Stimulated activated naive CD4-positive, alpha-beta T cell (primary cell): ENCODE data around the gene NUDCD3.

Source experiments
- DNase-seq, 6 experiments: peaks; one replicate each; lab custom pipeline; 2025; lab: John Stamatoyannopoulos, UW

NUDCD3 gene

DNA sequence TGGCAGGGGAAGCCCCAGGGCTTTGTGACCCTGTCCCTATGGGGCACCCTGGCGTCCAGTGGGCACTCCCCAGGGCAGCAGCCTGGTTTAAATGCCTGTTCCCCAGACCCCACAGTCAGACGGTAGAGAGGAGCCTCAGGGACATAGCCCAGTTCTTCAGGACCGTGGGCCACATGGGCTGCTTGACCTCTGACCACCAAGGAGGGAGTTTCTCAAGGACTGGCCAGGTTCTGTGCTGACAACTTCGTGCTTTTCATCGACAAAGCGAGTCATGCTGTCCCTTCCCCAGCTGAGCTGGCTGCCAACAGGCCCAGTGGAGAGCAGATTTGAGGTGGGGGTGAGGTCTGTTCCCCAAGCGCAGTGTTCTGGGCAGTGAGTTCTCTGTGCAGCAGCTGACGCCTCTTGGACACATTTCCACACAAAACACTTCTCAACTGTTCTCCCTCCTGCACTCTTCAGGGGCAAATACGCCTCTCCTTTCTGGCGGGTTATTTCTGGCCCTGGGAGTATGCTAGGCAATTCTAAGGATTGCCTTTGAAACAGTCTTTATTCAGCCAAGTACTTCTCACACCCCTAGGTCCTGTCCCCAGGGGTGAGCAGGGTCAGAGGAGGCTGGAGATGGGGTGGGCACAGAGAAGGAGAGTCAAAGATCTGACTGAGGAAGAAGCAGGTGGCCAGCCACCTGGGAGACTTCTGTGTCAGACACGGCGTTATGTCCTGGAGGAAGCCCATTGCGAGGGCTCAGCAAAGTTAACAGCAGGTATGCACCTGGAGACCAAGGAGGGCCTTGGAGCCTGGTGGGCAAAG is 107.8 kb downstream of the NUDCD3 start:
- no peak for DNase-seq

DNA sequence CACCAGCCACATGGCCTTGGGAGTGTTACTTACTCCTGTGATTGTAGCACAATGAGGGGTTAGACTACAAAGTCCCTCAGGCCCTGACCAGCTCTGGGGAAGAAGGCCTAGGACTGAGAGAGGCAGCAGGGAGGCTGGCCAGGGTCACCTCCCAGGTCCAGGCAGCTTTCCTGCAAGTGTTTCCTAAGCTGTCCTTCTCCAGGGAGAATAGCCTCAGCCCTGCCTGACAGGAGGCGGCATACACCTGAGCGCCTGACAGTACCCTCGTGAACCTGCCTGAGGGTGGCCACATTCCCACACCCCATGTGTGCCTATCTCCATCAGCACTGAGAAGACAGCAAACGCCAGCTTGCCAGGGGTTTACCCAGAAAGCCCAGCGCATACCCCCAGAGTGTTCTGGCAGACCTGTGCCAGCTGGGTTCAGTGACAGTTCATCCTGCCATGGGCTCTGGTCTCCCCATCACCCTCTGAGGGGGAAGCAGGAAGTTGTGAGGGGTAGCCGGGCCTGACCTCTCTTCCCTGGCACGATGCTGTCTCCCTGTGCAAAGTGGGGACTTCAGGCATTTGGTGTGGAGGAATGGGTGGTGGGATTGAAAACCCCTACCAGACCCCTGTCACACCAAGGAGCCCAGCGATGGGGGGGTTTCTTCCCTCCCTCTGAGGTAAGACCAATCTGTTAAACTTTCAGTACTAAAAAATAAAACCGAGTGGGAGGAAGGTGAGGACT is 108.8 kb downstream of the NUDCD3 start:
- no peak for DNase-seq

DNA sequence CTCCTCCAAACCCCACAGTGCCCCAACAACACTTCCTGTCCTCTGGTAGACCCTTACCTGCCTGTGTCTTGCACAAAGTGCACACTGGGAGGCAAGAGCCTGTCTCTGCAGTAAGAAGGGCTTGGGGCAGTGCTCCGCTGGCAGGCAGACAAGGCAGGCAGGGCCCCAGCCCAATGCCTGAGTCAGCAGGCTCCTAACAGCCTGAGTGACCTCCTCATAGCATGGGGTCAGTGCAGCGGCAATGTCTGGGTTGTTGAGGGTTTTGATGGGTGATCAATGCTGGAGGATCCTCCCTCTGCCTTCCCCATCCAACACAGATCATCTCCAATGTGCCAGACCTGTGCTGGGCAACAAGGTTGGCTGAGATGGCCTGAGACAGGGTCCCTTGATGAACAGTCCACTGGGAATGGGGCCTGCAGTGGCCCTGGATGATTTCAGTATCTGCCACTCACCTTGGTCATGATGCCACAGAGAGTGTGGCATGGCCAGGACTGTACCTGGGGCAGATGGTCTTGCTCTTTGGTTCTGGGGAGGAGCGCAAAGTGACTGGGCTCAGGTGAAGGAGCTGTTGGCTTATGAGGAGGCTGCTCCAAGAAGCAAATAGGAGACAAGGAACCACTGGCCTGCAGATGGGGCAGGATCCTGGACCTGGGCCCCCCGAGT is 109.5 kb downstream of the NUDCD3 start:
- no peak for DNase-seq

DNA sequence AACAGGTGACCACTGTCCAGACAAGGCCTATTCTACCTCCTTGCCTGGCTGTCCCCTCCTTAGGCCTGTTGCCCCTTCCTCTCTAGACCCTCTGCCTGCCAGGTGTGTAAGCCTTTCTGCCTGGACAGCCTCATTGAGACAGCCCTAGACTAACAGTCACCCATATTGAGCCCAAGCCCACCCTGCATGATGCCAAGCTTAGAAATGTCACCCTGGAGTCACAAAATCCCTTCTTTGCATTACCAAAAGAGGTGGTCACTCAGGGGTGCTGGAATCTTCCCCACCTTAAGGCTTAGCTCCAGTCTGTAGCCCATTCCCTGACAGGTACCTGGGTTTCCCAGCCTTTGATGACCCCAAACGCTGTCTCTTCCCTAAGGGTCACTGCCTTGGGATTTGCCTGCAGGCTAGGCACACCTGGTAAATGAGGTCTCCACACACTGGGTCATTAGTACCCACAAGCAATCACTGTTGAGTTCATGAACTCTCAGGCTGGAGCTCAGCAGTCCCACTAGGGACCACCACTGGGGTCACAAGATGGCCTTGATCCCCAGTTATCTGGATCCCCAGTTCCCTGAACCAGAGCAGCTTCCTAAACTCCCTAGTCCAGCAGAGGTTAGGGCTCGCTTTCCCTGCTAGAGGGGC is 110.1 kb downstream of the NUDCD3 start:
- DNase-seq = no peak

DNA sequence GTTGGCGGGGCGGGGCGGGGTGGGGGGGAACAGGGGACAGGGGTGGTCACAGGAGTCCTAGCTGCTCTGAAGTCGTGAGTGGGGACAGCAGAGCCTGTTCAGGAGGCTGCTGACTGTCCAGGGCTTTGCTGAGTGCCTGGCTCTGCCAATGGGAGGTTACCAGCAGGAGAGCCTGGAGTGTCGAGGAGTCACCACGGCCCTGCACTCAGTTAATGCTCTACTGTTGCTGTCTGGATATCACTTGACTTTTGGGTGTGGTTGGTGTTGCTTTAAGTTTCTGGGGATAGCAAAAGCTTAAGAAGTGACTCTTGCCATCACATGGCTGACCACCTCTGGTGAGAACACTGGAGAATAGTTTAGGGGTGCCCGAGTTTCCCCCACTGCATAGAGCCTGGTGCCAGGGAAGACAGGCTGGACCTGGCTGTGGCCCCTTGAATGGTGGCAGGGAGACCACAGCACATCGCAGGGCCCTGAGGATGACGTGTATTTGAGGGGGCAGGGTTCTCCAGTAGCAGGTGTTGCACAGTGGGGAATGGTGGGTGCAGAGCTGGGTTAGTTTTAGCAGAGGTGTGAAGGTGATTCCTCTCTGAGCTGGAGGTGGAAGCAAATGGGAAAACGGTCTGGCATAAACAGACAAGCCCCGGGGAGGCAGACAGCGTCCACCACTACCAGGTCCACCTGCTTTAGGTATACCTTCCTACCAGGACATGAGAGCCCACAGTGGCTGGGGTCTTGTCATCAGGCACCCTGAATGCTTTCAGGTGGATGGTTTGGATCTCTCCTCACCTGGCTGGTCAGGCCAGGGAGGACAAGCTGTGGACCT is 110.9 kb downstream of the NUDCD3 start:
- DNase-seq = no peak

DNA sequence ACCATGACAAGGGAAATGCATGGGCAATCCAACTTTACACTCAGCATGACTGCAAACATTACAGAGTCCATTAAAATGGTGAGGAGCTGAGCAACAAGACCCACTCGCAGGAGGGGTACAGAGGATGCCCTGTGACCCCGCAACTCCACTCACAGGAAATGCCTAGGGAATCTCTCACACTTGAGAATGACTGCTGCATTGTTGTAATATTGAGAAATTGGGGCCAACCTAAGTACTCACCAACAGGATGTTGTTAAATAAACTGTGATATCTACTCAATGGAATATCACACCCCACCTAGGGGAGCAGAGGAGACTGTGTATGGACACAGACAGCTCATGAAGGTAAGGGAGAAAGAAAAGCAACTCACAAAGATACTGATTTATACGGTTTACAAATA is 111.7 kb downstream of the NUDCD3 start:
- DNase-seq = no peak

DNA sequence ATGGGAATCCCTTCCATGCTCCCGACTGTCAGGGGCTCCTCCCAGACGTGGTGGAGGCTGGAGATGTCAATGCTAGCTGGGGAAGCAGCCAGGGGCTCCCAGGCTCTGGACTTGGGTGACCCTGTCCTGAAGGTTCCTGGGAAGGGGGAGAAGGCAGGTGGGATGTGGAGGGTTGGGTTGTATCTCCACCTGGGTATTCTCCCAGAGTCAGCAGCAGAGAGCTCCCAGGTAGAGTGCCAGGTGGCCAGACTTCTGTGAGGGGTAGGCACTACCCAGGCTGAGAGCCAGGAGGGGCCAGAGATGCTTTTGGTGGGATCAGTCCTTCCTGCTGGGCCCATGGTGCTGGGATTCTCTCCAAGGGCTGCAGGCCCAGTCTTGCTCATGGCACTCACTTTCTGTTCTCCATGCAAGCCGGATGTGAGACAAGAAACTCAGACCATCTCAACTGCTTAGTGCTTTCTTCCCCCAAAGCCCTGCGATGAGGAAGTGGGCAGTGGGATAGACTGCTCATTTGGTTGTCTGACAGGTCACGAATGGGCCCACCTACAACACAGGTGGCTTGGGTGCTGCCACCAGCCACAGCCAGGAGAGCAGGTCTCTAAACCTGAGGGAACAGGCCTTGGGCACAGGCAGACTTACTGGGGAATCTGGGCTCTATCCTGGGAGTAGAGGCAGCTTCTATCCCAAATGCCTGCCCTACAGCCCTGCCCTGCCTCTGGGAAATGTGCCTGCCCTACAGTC is 112.6 kb downstream of the NUDCD3 start:
- DNase-seq = no peak

DNA sequence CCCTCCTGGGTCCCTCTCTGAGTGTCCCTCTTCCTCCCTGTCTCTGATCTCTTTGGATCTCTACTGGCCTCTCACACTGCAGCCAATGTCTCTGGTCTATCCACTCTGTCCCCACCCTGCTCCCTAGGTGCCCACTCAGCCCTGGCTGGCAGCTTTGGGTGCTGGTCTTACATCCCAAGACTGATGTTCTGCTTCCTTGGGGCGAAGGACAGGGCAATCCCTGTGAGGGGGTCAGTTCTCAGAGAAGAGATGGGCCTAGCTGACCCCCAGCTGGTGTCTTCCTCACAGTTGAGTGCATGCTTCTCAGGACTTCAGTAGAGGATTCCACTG is 113.4 kb downstream of the NUDCD3 start:
- DNase-seq = no peak

DNA sequence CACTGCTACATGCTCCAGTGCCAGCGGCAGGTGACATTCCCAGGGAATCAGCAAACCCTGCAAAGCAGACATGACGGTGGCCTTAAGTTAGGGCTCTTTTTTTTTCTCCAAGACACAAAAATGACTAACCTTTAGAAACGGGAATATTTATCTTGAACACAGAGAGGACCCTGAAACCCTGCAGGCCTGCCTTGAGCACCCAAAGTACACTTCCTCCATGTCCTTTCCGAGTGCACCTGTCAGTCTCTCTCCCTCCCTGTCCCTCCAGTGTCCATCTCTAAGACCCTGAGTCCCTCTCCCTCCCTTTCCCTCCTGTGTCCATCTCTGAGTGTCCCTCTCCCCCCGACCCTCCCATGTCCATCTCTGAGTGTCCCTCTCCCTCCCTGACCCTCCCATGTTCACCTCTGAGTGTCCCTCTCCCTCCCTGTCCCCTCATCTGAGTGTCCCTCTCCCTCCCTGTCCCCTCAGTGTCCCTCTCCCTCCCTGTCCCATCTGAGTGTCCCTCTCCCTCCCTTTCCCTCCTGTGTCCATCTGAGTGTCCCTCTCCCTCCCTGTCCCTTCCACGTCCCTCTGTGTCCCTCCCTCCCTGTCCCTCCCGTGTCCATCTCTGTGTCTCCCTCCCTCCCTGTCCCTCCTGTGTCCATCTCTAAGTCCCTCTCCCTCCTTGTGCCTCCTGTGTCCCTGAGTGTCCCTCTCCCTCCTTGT is 113.9 kb downstream of the NUDCD3 start:
- no peak for DNase-seq

DNA sequence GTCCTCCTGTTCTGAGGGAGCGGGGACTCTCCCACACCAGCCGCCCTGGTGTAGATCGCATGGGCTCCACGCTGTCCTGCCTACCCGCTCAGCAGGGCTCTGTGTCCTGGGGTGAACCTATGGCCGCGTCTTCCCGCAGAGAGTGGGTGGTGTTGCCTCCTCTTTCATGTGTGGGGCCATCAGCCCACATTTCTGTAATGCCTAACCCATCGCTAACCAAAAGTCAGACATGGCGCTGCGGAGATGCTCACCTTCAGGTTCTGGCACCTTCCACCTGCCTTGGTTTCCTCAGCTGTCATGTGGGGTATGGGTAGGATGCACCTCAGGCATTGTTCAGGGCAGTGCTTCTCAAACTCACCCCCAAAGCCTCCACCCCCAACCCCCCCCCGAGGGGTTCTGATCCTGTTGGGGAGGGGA is 114.5 kb downstream of the NUDCD3 start:
- DNase-seq = no peak

DNA sequence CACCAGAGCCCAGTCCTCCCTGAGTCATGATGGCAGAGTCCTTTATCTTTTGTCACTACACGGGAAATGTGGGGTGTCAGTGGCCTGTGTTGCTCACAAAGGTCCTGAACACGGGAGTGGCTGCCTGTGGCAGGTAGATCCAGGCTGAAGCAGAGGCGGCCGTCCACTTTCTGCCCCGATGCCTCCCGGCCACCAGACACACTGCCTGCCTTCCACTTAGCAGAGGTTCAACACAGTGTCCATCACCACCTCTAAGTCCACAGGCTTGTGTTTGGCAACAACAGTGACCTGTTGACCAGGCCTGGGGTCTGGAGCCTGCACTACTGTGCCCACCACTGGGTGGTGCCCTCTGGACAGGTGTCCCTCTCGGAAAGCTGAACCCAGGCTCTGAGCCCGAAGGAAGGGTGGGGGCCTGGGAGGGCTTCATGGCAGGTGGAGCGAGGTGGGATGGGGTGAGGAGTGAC is 115.2 kb downstream of the NUDCD3 start:
- DNase-seq = no peak

DNA sequence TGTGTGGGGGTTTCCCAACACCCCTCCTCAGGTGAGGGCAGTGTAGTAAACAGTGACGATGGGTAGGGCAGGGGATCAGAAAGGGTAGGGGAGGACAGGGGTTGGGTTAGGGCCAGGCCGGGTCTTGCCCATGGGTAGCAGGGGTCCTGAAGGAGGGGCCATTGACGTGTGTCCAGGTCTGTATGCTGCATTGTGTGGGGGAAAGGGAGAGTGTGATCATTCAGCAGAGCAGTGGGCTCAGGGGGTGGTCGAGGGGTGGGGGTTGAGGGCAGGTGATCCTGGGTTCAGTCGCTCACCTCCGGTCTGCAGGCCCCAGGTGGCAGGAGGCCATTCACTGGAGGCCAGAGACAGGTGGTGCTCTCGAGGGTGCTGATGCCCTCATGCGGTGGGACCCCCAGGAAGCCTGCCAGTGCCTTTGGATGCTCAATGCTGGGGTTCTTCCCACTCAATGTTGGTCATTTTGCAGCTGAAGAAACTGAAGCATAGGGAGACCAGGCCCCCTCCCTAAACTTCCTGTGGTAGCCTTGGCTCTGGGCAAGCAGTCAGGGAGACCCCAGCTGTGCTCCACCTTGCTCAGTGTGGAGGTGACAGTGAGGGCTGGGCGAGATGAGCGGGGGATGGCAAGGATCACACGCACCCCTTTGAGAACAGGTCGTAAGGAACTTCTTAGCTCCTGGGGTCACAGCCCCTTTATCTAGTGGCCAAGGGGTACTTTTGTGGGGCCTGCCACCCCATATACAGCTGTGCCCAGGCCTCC is 116.3 kb downstream of the NUDCD3 start:
- DNase-seq = no peak

DNA sequence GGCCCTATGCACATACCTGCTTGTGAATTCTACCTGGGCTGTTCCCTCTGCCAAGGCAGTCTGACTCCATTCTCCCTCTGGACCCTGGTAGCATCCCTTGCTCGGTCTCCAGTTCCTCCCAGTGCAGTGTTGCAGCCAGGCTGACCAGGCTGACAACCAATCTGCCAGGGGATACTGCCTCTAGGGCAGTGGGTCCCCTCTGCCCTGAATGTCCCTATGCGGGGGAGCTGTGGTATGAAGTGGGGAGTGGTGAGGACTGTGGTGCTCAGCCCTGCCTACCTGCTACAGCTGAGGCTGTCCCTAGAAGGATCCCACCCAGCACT is 117.1 kb downstream of the NUDCD3 start:
- no peak for DNase-seq

DNA sequence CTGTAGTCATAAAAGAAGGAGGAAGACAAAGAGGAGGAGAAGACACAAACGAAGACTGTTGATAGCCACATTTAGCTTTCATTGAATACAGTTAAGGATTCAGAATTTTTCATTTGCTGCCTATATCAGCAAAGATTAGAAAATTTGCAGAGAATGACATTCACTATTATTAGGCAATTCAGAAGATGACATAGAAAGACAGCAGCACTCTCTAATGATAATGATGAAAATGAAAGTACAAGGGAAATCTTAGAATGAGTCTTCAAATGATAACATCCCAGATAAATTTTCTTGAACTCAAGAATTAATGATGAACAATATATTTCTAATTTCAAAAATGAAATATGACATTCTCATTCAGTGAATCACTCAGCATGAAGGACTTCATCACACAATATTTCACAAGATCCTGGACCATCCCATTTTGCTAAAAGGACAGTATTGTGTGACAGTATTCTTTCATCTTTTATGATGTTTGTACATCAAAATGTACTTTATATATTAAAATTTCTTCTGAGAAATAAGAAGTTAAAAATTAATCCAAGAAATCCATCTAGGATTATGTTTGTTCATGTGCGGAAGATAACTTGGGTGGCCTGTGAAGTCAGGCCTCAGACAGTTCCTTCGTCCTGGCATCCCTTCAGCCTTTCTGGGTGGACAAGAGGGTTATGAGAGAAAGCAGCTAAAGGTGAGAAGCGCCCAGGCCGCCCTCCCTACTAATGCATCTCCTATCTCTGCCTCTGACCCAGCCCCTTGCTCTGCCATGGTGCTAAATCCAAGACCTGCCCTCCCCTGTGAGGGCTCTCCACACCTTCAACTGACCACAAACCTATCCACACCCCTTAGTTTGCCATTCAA is 117.7 kb downstream of the NUDCD3 start:
- no peak for DNase-seq

DNA sequence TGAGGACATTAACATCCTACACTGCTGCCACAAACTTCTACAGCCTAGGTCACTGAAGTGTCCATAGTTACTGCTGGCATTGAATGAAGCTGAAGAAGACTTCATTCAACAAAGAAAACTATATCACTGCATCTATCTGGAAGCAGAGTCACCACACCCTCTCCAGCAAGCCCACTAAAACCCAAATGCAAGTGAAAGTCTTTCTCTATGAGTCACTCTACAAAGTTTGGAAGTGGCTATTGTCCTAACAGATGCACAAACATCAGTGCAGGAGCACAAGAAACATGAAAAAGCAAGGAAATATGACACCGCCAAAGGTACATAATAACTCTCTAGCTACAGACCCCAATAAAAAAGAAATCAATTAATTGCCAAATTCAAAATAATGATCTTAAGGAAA is 121.6 kb downstream of the NUDCD3 start:
- no peak for DNase-seq

DNA sequence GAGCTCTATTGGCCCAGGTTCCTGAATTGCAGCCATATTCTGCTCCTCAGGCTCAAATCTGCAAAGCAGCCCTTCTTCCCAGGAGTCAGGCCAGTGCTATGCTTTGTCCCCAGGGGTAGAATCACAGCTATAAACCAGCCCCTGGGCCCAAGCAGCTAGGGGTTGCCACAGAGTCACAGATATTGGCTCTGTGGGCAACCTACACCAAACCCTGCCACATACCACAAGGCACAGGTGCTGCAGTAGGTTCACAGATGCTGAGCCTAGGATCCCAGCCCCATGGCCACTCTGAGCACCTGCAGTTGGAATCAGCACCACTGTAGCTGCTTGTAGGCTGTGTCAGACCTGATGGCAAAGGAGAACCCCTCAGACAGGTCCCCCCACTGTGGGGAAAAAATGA is 122.0 kb downstream of the NUDCD3 start:
- no peak for DNase-seq

DNA sequence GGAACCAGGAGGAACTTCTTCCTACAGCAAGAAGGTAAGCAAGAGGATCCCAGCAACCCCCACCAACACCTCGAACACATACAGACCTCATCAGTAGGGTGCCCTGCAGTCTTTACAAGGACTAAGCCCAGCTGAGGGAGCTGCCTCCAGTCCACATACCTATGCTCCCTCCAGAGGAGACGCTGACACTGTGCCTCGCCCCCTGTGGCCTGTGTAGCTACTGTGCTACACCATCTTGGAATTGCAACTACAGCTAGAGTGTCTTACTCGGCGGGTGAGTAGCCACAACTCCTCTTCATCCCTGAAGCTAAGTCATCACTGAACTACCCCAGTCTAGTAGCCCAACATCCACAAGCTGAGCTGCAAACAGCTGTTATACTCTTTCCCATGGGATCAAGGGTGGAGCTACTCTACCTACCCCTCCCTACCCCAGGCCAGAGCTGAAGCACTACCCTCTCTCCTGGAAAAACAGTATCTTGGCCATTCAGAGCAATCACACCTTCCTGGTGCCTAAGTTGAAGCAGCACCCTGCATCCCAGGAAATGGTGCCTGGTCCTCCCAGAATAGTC is 122.9 kb downstream of the NUDCD3 start:
- no peak for DNase-seq

DNA sequence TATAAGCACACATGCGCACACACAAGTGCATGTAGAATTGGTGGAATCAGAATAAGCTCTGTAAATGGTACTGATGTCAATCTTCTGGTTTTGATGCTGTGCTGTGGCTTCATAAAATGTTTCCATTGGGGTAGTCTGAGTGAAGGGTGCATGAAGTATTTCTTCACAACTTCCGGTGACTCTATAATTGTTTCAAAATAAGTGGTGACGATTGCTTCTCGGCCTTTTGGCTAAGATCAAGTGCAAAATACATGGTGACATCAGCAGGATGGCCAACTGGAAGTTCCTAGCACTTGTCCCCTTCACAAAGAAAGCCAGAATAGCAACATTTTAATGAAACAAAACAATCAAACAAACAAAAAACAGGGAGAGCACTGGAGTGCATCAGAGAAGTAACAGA is 123.5 kb downstream of the NUDCD3 start:
- no peak for DNase-seq
